ENCODE results near the gene TSEN34.
"Not testable (repeated sequence)": the region's sequence is repeated elsewhere in the genome, so short reads cannot be mapped to it uniquely, and the experiment has no call there.

Gene TSEN34

DNA sequence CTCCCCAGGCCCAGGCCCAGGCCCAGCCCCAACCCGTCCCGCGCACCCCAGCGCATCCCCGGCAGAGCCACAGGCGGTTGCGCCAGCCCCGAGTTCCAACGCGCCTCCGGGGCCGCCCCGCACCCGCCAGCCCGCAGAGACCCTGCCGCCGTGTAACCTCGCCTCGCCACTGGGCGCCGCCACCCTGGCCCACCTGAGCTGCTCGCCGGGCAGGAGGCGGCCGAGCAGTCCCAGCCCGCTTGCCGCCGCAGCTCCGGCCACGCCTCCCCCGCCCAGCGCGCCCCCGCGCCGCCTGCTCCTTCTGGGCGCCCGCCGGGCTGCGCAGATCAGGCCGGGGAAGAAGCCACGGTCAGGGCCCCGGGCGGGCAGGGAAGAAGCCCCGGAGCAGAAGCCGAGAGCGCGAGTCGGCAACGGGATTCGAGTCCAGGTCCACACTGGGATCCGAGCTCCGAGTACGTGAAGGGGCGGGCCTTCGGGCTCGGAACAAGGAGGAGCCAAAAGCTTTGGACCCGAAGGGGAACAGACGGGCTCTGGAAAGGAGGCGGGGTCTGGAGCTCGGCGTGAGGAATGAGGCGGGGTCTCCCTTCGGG lies 1.9 kb upstream of the TSEN34 start, which contains the start of gene MBOAT7:
MBOAT7 (minus strand) TSS at position 436 of the 590 bp plus-strand sequence. CDS start 1,072 bp downstream, outside the sequence.
- DNase-seq: peak; percentile 52

DNA sequence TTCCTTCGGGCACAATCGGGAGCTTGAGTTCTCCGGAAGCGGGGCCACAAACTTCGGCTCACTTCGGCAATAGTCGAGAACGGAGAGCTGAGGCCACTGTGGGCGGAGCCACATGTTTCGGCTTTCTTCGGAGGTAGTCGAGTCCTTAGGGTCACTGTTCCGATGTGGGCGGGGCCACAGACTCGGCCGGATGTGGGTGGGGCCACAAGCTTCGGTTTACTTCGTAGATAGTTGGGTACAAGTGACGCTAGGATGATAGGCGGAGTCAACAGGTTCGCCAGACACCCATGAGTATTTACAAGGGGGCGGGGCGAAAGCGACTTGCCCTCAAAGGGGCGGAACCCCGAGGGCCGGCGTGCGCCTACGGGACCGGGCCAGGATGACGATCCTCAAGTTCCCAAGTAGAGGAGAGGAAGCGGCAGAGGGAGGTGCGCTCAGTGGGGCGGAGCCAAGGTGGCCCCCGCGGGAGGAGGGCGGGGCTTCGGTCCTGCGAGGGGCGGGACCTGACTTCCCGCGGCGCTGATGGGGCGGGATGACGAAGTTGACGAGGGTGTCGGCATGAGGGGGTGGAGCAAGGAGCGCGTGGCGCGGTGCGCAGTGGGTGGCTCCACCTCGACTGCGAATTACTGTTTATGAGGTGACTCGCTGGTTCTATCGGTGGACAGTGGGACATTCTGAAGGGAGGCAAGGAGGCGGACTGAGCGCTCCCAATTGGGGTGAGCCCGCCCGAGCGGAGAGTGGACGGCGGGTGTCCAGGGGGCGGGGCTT lies 1.2 kb upstream of the TSEN34 start:
- DNase-seq: peak; percentile 99

DNA sequence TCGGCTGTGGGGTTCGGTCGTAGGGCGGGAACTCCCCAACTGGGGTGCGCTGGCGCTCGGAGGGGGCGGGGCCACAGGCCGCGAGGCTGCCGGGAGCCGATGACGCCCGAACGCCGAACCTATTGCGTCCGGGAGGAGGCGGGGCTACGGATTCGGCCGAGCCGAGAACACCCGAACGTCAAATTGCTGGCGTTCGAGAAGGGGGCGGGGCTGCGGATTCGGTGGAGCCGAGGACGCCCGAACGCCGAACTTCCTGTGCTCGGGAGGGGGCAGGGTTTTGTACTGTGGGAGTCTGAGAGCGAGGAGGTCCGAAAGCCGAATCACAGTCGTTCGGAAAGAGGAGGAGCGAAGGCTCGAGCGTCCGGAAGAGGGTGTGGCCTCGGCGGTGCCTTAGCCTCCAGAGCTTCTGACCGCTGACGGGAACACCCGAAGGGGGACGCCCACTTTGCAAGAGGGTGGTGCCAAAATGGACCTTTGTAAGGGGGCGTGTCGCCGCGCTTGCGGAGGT lies 551 bp upstream of the TSEN34 start:
- DNase-seq: peak; percentile 100

DNA sequence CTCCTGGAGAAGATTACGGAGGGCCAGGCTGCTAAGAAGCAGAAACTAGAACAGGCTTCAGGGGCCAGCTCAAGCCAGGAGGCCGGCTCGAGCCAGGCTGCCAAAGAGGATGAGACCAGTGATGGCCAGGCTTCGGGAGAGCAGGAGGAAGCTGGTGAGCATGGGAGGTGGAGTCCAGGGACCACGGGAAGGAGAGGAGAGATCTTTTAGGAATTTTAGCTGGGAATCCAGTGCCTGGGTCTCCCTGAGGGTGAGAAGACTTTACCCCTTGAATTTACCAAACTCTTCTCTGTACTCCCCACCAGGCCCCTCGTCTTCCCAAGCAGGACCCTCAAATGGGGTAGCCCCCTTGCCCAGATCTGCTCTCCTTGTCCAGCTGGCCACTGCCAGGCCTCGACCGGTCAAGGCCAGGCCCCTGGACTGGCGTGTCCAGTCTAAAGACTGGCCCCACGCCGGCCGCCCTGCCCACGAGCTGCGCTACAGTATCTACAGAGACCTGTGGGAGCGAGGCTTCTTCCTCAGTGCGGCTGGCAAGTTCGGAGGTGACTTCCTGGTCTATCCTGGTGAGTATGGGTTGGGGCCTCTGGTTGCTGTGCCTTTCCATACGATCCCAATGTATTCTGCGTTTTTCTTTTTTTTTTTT lies 824 bp downstream of the TSEN34 start:
- no peak for DNase-seq

DNA sequence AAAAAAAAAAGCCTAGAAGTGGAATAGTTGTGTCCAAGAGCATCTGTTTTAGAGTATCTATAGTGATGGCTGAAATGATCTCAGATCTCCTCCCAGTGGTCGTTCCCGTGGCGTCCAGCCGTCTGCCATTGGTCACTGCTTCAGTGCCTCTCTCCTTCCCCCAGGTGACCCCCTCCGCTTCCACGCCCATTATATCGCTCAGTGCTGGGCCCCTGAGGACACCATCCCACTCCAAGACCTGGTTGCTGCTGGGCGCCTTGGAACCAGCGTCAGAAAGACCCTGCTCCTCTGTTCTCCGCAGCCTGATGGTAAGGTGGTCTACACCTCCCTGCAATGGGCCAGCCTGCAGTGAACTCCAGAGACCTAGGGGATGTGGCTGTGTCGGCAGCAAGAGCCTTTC lies 1.9 kb downstream of the TSEN34 start:
- no peak for DNase-seq

DNA sequence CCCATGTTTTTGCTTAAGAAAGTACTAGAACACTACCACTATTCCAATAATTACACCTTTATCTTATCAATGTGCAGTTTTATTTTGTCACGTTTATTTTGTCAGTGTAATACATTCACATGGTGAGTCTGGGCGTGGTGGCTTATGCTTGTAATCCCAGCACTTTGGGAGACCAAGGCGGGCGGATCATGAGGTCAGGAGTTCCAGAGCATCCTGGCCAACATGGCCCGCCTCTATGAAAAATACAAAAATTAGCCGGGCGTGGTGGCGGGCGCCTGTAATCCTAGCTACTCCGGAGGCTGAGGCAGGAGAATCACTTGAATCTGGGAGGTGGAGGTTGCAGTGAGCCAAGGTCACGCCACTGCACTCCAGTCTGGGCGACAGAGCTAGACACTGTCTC lies 3.4 kb downstream of the TSEN34 start:
- DNase-seq: not testable (repeated sequence)

DNA sequence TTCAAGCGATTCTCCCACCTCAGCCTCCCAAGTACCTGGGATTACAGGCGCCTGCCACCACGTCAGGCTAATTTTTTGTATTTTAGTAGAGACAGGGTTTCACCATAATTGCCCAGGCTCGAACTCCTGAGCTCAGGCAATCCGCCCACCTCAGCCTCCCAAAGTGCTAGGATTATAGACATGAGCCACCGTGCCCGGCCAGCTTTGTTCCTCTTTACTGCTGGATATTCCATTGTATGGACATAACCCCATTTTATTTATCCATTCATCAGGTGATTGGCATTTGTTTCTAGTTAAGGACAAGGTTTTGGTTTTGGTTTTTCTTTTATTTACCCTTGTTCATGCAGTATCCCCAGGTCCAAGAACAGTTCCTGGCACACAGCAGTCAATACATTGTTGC lies 5.4 kb downstream of the TSEN34 start:
- no peak for DNase-seq

DNA sequence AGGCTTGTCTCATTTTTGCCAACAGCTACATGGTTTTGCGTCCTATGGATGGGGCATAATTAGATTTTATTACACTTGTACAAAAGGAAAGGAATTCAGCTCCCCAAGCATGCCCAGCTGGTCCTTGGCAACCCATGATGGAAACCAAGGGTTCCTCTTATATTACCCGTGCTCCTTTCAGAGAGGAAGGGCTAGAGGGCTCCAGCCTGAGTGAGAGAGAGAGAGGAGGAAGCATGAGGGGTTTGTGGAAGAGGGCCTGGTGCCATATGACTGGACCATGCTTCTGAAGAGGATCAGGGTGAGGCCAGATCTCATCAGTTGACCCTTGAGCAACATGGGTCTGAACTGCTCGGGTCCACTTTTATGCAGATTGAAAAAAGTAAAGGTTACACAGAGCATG lies 6.0 kb downstream of the TSEN34 start:
- no peak for DNase-seq

DNA sequence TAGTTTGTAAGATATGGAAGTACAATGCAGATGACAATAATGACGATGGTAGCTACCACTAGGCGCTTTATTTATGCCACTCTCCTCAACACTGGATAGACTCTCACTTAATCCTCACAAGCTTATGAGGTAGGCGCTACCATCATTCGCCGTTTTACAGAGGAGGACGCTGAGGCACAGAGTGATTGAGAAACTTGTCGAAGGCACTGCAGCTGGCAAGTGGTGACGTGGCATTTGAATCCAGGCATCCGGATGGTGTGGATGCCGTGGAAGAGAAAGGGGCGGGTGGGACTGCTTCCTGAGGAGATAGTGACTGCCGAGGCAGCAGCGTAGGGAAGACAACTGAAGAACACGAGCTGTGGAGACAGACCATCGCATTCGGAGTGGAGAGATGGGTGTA lies 8.3 kb downstream of the TSEN34 start:
- DNase-seq: no peak

DNA sequence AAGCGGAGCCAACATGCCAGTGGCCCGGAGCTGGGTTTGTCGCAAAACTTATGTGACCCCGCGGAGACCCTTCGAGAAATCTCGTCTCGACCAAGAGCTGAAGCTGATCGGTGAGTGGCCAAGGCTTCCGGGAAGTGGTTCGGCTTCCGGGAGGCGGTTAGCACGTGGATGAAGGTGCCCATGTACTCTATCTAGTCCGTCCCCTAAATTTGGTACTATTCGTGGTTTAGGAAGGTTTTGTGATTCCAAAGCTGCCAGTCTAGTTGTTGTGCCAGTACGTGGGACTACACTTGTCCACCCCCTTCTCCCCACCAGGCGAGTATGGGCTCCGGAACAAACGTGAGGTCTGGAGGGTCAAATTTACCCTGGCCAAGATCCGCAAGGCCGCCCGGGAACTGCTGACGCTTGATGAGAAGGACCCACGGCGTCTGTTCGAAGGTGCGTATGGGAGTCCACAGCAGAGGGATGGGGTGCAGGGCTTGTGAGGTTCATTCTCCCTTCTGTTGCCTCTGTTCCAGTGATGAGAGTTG lies 10.1 kb downstream of the TSEN34 start:
- no peak for DNase-seq

DNA sequence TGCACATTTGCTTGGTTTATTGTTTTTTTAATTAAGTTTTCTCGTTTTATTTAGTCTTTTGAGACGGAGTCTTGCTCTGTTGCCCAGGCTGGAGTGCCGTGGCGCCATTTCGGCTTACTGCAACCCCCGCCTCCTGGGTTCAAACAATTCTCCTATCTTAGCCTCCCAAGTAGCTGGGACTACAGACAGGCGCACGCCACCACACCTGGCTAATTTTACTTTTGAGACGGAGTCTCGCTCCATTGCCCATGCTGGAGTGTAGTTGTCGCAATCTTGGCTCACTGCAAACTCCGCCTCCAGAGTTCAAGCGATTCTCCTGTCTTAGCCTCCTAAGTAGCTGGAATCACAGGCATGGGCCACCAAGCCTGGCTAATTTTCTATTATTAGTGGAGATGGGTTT lies 10.9 kb downstream of the TSEN34 start:
- DNase-seq: no peak

DNA sequence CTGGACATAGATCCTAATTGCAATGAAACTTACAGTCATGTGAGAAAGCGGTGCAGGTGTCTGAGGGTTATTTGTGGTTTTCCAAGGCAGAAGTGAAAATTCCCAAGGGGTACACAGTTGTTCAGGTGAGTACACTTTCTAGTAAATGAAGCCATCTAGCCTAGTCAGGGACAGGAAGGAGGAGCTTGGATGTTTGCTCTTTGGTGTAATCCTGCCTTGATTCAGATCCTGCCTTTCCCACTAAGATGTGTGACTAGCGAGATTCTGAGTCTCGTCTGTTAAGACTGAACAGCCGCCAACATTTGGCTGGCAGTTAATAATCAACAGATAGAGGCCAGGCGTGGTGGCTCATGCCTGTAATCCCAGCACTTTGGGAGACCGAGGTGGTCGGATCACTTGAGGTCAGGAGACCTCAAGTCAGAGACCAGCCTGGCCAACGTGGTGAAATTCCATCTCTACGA lies 12.1 kb downstream of the TSEN34 start:
- no peak for DNase-seq

DNA sequence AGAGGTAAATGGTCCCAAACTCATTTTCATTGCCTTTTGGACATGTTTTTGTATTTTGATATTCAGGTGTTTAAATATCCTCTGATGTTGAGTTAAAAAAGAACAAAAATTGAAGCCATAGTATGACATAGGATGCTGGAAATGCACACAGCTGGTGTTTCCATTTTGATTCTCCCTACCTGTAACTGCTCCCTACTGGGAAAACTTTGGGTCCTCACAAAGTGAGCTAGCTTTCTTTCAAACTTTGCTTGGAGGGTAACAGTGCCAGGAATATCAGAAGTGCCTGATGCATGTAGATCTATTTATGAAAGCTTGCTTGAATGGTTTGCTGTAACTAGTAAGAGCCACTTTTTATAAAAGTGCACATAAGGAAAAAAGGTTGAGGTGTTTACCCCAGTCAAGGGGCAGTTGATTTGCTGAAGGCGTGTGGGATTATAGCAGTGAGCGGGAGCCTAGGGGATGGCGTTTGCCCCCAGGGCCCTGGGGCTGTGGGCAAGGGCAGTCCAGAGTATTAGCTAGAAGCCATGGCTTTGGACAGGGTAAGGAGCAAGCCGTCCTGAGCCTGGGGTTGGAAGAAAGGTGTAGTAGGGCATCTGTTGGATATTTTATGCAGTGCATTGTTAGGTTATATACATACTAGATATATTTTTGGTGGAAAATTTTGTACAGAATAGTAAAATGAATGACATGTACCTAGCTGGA lies 13.8 kb downstream of the TSEN34 start:
- DNase-seq: no peak

DNA sequence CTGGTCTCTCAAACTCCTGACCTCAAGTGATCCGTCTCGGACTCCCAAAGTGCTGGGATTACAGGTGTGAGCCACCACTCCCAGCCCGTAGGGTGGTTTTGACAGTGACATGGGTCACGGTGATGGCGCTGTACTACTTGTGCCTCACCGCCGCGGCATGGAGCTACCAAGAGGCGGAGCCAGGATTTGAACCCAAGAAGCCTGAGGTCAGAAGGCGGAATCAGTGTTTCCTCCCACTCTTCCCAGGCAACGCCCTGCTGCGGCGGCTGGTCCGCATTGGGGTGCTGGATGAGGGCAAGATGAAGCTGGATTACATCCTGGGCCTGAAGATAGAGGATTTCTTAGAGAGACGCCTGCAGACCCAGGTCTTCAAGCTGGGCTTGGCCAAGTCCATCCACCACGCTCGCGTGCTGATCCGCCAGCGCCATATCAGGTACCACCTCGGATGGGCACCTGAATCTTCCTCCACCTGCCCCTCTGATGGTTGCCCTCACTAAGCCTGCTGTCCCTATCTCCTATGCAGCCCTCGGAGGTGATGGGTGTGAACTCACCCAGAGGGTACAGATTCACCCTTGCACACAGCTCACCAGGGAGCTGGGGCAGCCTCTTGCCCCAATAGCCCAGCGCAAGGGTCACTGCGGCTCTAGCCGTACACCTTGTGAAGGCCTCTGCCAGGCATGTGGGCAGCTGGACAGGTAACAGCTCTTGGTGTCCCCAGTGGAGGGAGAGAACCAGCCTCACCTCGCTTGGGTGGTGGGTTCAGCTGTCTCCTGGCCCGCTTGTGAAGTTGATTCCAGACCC lies 15.1 kb downstream of the TSEN34 start:
- DNase-seq: no peak

DNA sequence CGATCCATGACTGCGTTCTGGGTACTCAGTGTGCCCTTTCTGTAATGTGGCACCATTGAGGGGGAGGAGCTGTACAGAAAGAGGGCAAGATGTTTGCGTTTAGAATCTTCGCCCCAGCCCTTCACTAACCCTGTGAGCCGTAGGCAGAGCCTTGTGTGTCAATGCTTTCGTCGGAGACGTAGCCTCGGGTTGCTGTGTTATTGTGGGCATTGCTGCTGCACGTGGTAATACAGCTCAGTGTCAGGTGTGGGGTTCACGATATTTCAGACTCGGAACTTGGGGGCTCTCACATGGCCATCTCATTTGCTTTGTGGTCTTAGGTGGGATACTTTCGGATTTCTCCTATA lies 15.7 kb downstream of the TSEN34 start:
- no peak for DNase-seq

DNA sequence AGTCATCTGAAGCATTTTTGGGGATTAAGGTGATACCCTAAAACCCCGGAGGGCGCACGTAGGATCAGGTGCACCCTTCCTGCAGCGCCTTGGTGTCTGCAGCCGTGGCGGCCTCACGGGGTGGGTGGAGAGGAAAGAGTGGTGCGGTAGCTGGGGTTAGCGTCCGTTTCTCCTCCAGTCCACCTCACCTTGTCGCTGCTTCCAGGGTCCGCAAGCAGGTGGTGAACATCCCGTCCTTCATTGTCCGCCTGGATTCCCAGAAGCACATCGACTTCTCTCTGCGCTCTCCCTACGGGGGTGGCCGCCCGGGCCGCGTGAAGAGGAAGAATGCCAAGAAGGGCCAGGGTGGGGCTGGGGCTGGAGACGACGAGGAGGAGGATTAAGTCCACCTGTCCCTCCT lies 16.1 kb downstream of the TSEN34 start:
- DNase-seq: not testable (repeated sequence)

DNA sequence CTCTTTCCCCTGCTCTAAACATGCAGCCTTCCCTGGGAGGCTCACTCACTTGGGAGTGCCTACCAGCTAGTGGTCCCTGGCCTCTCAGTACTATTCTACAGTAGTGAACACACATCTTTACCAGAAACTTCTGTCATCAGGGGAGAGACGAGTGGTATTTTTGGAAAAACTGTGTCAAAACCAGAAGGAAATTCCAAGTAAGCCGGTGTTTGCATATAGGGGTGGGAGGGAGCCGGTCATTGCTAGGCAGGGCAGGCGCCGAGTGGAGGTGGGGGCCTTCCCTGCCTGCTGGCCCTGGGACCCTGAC lies 16.5 kb downstream of the TSEN34 start:
- DNase-seq: no peak

DNA sequence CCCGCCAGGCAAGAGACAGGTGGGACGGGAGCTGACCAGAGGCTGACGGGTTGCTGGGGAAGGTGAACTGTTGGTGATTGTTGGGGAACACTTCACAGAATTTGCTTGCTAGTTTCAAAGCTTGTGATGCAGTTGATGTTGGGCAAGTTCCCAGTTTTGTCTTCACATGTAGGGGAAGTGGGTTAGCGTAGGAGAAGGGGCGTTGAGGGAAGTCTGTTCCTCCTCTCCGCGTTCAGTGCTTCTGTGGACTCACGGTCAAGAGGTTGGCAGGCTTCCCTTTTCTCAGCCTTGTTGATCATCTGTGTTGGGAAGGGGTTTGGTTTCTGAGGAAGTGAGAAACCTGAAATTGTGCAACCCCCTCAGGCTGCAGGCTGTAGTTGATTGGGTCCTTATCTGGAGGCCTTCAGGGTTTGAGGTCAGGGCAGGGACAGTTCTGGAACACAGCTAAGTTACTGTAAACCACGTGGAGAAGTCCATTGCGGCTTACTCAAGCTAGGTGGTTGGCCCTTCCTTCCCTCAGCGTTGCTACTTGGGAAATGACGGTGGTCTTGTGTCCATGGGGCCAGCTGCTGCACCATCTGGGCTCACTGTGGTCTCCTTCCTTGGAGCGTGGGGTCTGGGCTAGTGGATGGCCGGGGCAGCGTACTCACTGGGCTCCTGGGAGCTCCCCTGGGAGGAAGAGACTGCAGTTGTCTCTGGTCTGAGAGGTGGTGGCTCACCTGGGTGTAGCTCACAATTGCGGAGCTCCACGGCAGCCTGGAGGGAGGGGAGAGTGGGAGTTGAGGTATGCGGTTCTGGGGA lies 17.1 kb downstream of the TSEN34 start:
- no peak for DNase-seq

DNA sequence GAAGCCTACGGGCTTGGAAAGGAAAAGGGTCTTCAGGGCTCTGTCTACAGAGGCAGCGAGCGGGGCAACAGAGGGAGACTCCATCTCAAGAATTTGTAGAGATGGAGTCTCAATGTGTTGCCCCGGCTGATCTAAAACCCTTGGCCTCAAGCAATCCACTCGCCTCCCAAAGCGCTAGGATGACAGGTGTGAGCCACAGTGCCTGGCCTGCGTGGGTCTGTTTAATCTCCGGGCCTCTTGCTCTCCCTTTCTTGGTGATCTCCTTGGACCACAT lies 17.6 kb downstream of the TSEN34 start:
- no peak for DNase-seq

DNA sequence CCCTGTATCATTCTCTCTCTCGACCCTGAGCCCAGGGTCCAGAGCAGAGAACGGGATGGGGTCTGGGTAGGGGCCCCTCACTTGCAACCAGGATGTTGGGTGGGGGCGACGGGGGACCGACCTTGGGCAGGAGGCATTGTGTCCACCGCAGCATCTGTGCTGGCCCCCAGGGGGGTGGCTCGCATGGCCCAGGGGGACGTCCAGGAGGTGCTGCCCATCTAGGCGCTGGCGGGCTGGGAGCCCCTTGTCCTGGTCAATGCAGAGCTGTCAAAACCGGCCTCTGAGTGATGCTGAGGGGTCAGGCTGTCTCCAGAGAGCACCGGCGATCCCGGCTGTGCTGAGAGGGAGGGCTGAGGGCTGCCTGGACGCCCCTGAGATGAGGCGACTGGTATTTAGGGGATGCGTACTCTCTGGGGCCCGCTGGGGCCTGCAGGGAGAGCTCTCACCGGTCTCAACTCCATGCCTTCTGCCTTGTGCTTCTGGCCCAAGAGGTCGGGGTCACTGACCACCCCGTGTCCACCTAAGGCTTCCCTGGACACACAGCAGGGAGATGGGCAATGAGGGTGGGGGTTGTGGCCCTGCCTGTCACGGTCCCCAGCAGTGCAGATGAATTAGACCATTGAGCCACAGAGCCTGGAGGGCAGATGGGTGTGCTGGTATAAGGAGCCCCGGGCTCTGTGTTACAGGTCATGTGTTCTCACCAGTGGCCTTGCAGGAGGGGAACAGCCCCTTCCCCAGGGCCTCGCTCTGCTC lies 18.1 kb downstream of the TSEN34 start:
- DNase-seq: no peak
